Endodermal cell (in vitro differentiated cells): Measurements from ENCODE around the gene TRERF1. TPM values are rescaled to one million over a fixed set of nuclear protein-coding genes. Genes with fewer than 3 reads are reported as not detected.
"Not testable (repeated sequence)": the region's sequence is repeated elsewhere in the genome, so short reads cannot be mapped to it uniquely, and the experiment has no call there.

Source experiments
- DNase-seq: peaks from one replicate; pipeline ENCODE4 v3.0.0-alpha.2; 2017
- H3K27ac ChIP-seq: 2 replicates; pipeline ENCODE4 v1.5.1; 2013; ENCODE audit warnings: mild to moderate bottlenecking, low read depth, low read length, moderate library complexity
- H3K27me3 ChIP-seq: 2 replicates; pipeline ENCODE4 v1.6.1; 2013; ENCODE audit warnings: mild to moderate bottlenecking, low read length, moderate library complexity; ENCODE audit not compliant: insufficient read depth, control insufficient read depth, poor library complexity, severe bottlenecking
- H3K36me3 ChIP-seq: 2 replicates; pipeline ENCODE4 v1.7.0; 2013; ENCODE audit warnings: mild to moderate bottlenecking, low read length, moderate library complexity; ENCODE audit not compliant: control insufficient read depth, insufficient read depth
- H3K4me1 ChIP-seq: one replicate; pipeline ENCODE4 v1.7.0; 2013; ENCODE audit warnings: low read length; ENCODE audit not compliant: control insufficient read depth, insufficient read depth
- H3K4me3 ChIP-seq: 2 replicates; pipeline ENCODE4 v1.5.1; 2013; ENCODE audit warnings: mild to moderate bottlenecking, low read length, moderate library complexity
- H3K9ac ChIP-seq: 2 replicates; pipeline ENCODE4 v1.6.1; 2013; ENCODE audit warnings: mild to moderate bottlenecking, low read length, moderate library complexity; ENCODE audit not compliant: poor library complexity, severe bottlenecking; ENCODE audit errors: extremely low read depth
- H3K9me3 ChIP-seq: 2 replicates; pipeline ENCODE4 v1.6.1; 2013; ENCODE audit warnings: mild to moderate bottlenecking, low read length, moderate library complexity; ENCODE audit not compliant: control insufficient read depth
- H3K27ac Mint-ChIP-seq: 2 replicates; pipeline ENCODE4 v1.8.0; 2020; ENCODE audit warnings: mixed read lengths
- H3K27me3 Mint-ChIP-seq: 2 replicates; pipeline ENCODE4 v1.8.0; 2021; ENCODE audit warnings: mild to moderate bottlenecking, mixed read lengths; ENCODE audit not compliant: insufficient read depth
- H3K36me3 Mint-ChIP-seq: 2 replicates; pipeline ENCODE4 v1.8.0; 2020; ENCODE audit warnings: low read depth, mixed read lengths
- H3K4me1 Mint-ChIP-seq: 2 replicates; pipeline ENCODE4 v1.8.0; 2020; ENCODE audit warnings: mixed read lengths
- H3K4me3 Mint-ChIP-seq: 2 replicates; pipeline ENCODE4 v1.8.0; 2020; ENCODE audit warnings: mild to moderate bottlenecking, moderate library complexity, mixed read lengths
- H3K9me3 Mint-ChIP-seq: 2 replicates; pipeline ENCODE4 v1.8.0; 2020; ENCODE audit warnings: mild to moderate bottlenecking, mixed read lengths
- CTCF ChIP-seq: fragments of 200-600 bp; sonication (generic); conservative IDR thresholded peaks from 2 replicates; pipeline ENCODE4 v1.5.0; 2021; ENCODE audit warnings: antibody characterized with exemption, mild to moderate bottlenecking
- WGBS, 2 experiments: methylation state at CpG; one replicate each; pipeline versions ENCODE4 v1.1.5 to v1.1.7; 2013; ENCODE audit warnings: missing lambda C conversion rate in 2 of 2, mixed read lengths in 1 of 2; ENCODE audit not compliant: insufficient coverage in 1 of 2, insufficient read length in 1 of 2; 5-methylcytosine and 5-hydroxymethylcytosine counted together
- total RNA-seq, 2 donors: library from RNA; stranded (reverse); fragmentation: NEBNext Ultra II Directional in 1 of 2; extraction: Animal tissue kit (Norgen Biotek cat#: 25700) in 1 of 2; gene quantifications; 2 replicates in 1 of 2; 3 replicates in 1 of 2; pipeline ENCODE4 v1.2.1, GENCODE V29; 2021

Gene TRERF1
- total RNA-seq, 2 donors from 2014 or later: 4.7 to 5.3 TPM

- H3K9ac ChIP-seq: no peak overlapping the region
- Mint-ChIP-seq H3K27me3 (peaks cover 14% of the 10 kb centered on the region), H3K27ac (no peak overlapping the region), H3K36me3 (no peaks in the 10 kb centered on the region), H3K9me3 (no peaks in the 10 kb centered on the region), H3K4me3 (no peak overlapping the region), H3K4me1 (peaks cover 23% of the 10 kb centered on the region)
- H3K36me3 ChIP-seq: no peaks in the 10 kb centered on the region
- DNase-seq: no peak
- TF ChIP-seq CTCF: no peak
- 89 to 100% methylated on average over 3 to 5 of the region's 5 CpGs for WGBS, 2 experiments
- H3K4me3 ChIP-seq: no peak overlapping the region
- peaks cover 8% of the 10 kb centered on the region for H3K27me3 ChIP-seq
- H3K9me3 ChIP-seq: no peaks in the 10 kb centered on the region
- H3K27ac ChIP-seq: no peak overlapping the region
- peaks cover 8% of the 10 kb centered on the region for H3K4me1 ChIP-seq
These were observed 3.3 kb downstream of the TRERF1 start for GRCh38 chr6:42448391-42448790.

GRCh38 chr6:42446996-42447395, 4.7 kb downstream of the TRERF1 start:
- no peaks in the 10 kb centered on the region for H3K36me3 ChIP-seq
- H3K4me1 Mint-ChIP-seq: peaks cover 29% of the 10 kb centered on the region
- H3K27me3 Mint-ChIP-seq: peaks cover 14% of the 10 kb centered on the region
- H3K9me3 ChIP-seq: no peaks in the 10 kb centered on the region
- H3K27ac ChIP-seq: no peak overlapping the region
- DNase-seq: no peak
- H3K4me1 ChIP-seq: peaks cover 15% of the 10 kb centered on the region
- H3K9ac ChIP-seq: no peak overlapping the region
- H3K4me3 ChIP-seq: no peak overlapping the region
- no peaks in the 10 kb centered on the region for H3K9me3 Mint-ChIP-seq
- no peak overlapping the region for H3K27ac Mint-ChIP-seq
- H3K4me3 Mint-ChIP-seq: no peak overlapping the region
- peaks cover 8% of the 10 kb centered on the region for H3K27me3 ChIP-seq
- no peak for TF ChIP-seq CTCF
- H3K36me3 Mint-ChIP-seq: no peaks in the 10 kb centered on the region
- WGBS, 2 experiments: 80 to 87% methylated on average over 2 to 3 of the region's 3 CpGs

GRCh38 chr6:42446370-42446769, 5.4 kb downstream of the TRERF1 start:
- 94 to 95% methylated on average over 5 of the region's 5 CpGs for WGBS, 2 experiments
- peaks cover 34% of the 10 kb centered on the region for H3K4me1 Mint-ChIP-seq
- no peaks in the 10 kb centered on the region for H3K9me3 Mint-ChIP-seq

GRCh38 chr6:42445955-42446354, 5.8 kb downstream of the TRERF1 start:
- WGBS, 2 experiments: 90 to 100% methylated on average over 5 to 7 of the region's 7 CpGs
- not testable (repeated sequence) for H3K27me3 ChIP-seq, H3K27ac ChIP-seq, H3K36me3 Mint-ChIP-seq, H3K36me3 ChIP-seq, H3K27ac Mint-ChIP-seq, H3K9ac ChIP-seq, H3K9me3 Mint-ChIP-seq, DNase-seq, H3K9me3 ChIP-seq, H3K4me3 ChIP-seq, H3K4me3 Mint-ChIP-seq
- H3K4me1 ChIP-seq: peaks cover 15% of the 10 kb centered on the region
- H3K4me1 Mint-ChIP-seq: peaks cover 36% of the 10 kb centered on the region
- H3K27me3 Mint-ChIP-seq: peaks cover 11% of the 10 kb centered on the region

More at GRCh38 chr6:42446370-42446769, 5.4 kb downstream of the TRERF1 start:
- H3K27ac Mint-ChIP-seq: no peak overlapping the region
- Histone ChIP-seq H3K9ac (no peak overlapping the region), H3K27ac (no peak overlapping the region), H3K36me3 (no peaks in the 10 kb centered on the region), H3K27me3 (peaks cover 8% of the 10 kb centered on the region), H3K4me1 (peaks cover 15% of the 10 kb centered on the region), H3K4me3 (no peak overlapping the region), H3K9me3 (no peaks in the 10 kb centered on the region)
- H3K27me3 Mint-ChIP-seq: peaks cover 14% of the 10 kb centered on the region
- H3K4me3 Mint-ChIP-seq: no peak overlapping the region
- H3K36me3 Mint-ChIP-seq: no peaks in the 10 kb centered on the region
- TF ChIP-seq CTCF: no peak
- DNase-seq: no peak
